Measurements from ENCODE around the gene ITGA7. TPM values are rescaled to one million over a fixed set of nuclear protein-coding genes. Genes with fewer than 3 reads are reported as not detected.

The ITGA7 gene
- total RNA-seq, 4 donors from 2014 or later = 6.8 to 167 (median 29.4) TPM

- intact Hi-C loops (cut with DNase I; ENCODE audit: low total_unique reads) = no loop called here
- H3K36me3 ChIP-seq = no peaks in the 10 kb centered on the region
- H3K27me3 ChIP-seq = no peaks in the 10 kb centered on the region
- no peak overlapping the region for H3K27ac ChIP-seq
- H3K4me1 ChIP-seq = no peaks in the 10 kb centered on the region
- peak in 1 of 2 donors; percentile 11 for DNase-seq
- no peaks in the 10 kb centered on the region for H3K9me3 ChIP-seq
- no peak for TF ChIP-seq POLR2A (IDR thresholded peaks at IDR 0.05)
- TF ChIP-seq CTCF (IDR thresholded peaks at IDR 0.05) = no peak
- no peak overlapping the region for H3K4me3 ChIP-seq
Observed at GRCh38 chr12:55698241-55698955, 9.3 kb downstream of the ITGA7 start.

GRCh38 chr12:55697686-55698085 is 10.0 kb downstream of the ITGA7 start:
- H3K36me3 ChIP-seq = no peaks in the 10 kb centered on the region
- H3K27ac ChIP-seq = no peak overlapping the region
- peak; percentile 5 to 8 for DNase-seq
- no peak overlapping the region for H3K4me3 ChIP-seq
- no peaks in the 10 kb centered on the region for H3K9me3 ChIP-seq
- TF ChIP-seq CTCF (IDR thresholded peaks at IDR 0.05) = no peak
- TF ChIP-seq POLR2A (IDR thresholded peaks at IDR 0.05) = no peak
- no peaks in the 10 kb centered on the region for H3K4me1 ChIP-seq
- intact Hi-C loops (cut with DNase I; ENCODE audit: low total_unique reads) = no loop called here
- H3K27me3 ChIP-seq = no peaks in the 10 kb centered on the region

GRCh38 chr12:55696796-55697462 is 10.8 kb downstream of the ITGA7 start:
- Histone ChIP-seq H3K27me3 (no peaks in the 10 kb centered on the region), H3K27ac (no peak overlapping the region), H3K36me3 (no peaks in the 10 kb centered on the region), H3K9me3 (no peaks in the 10 kb centered on the region), H3K4me1 (no peaks in the 10 kb centered on the region), H3K4me3 (no peak overlapping the region)
- intact Hi-C loops (cut with DNase I; ENCODE audit: low total_unique reads) = no loop called here
- no peak for TF ChIP-seq CTCF (IDR thresholded peaks at IDR 0.05)
- TF ChIP-seq POLR2A (IDR thresholded peaks at IDR 0.05) = no peak
- DNase-seq = peak; percentile 11 to 12

- no peaks in the 10 kb centered on the region for H3K36me3 ChIP-seq
- TF ChIP-seq POLR2A (IDR thresholded peaks at IDR 0.05) (no peak), CTCF (IDR thresholded peaks at IDR 0.05) (no peak)
- H3K4me1 ChIP-seq = no peaks in the 10 kb centered on the region
- peak; percentile 1 to 2 for DNase-seq
- no peaks in the 10 kb centered on the region for H3K27me3 ChIP-seq
- H3K27ac ChIP-seq = no peak overlapping the region
- intact Hi-C loops (cut with DNase I; ENCODE audit: low total_unique reads) = no loop called here
- no peak overlapping the region for H3K4me3 ChIP-seq
- no peaks in the 10 kb centered on the region for H3K9me3 ChIP-seq
Observed at GRCh38 chr12:55696141-55696540, 11.6 kb downstream of the ITGA7 start.

- TF ChIP-seq POLR2A (IDR thresholded peaks at IDR 0.05) (no peak), CTCF (IDR thresholded peaks at IDR 0.05) (no peak)
- H3K36me3 ChIP-seq = no peaks in the 10 kb centered on the region
- no peaks in the 10 kb centered on the region for H3K27me3 ChIP-seq
- H3K9me3 ChIP-seq = no peaks in the 10 kb centered on the region
- intact Hi-C loops (cut with DNase I; ENCODE audit: low total_unique reads) = no loop called here
- H3K4me1 ChIP-seq = no peaks in the 10 kb centered on the region
- peak in 1 of 2 donors; percentile 6 for DNase-seq
- H3K4me3 ChIP-seq = no peak overlapping the region
- H3K27ac ChIP-seq = no peak overlapping the region
Observed at GRCh38 chr12:55695349-55695748, 12.4 kb downstream of the ITGA7 start.
